Panc1 (cell line): ENCODE data around the gene FAM20B. TPM values are rescaled to one million over a fixed set of nuclear protein-coding genes. Genes with fewer than 3 reads are reported as not detected.

Experiments used
- ATAC-seq: fragments of 200-7000 bp; cut with Tn5 transposase; 2 replicates; pipeline ENCODE4 v1.9.1; 2020; ENCODE audit warnings: mild to moderate bottlenecking, moderate library complexity
- BruUV-seq: library from RNA; stranded (reverse); fragments of 400-500 nt; replicated peaks from 2 replicates; lab custom pipeline; 2021; lab: Mats Ljungman, UMichigan
- CTCF ChIA-PET: fragments of 300-600 bp; sonication (Branson Sonifier 250); formaldehyde crosslinking; loops from one replicate; lab custom pipeline; 2022; ENCODE audit warnings: antibody characterized with exemption; lab: Charles Lee
- POLR2A ChIA-PET: fragments of 300-600 bp; sonication (Branson Sonifier 250); formaldehyde crosslinking; loops from one replicate; lab custom pipeline; 2022; ENCODE audit warnings: antibody characterized with exemption; lab: Charles Lee
- DNase-seq: peaks from one replicate; pipeline ENCODE4 v3.0.0-alpha.2; 2010; ENCODE audit warnings: low read depth, low spot score
- H3K27ac ChIP-seq: 2 replicates; pipeline ENCODE4 v1.5.1; 2011; ENCODE audit warnings: mild to moderate bottlenecking, low read length, inconsistent platforms
- H3K27me3 ChIP-seq: fragments of 200-500 bp; sonication (Bioruptor generic); 2 replicates; pipeline ENCODE4 v1.6.0; 2014; ENCODE audit warnings: low read length, inconsistent platforms; ENCODE audit not compliant: control insufficient read depth, insufficient read depth
- H3K36me3 ChIP-seq: fragments of 200-500 bp; sonication (Bioruptor generic); 2 replicates; pipeline ENCODE4 v1.5.1; 2014; ENCODE audit warnings: inconsistent platforms, mild to moderate bottlenecking, low read length, moderate library complexity; ENCODE audit not compliant: control insufficient read depth, insufficient read depth
- H3K4me1 ChIP-seq: 2 replicates; pipeline ENCODE4 v1.5.1; 2011; ENCODE audit warnings: inconsistent platforms, mild to moderate bottlenecking, low read length, moderate library complexity; ENCODE audit not compliant: control insufficient read depth, insufficient read depth
- H3K4me3 ChIP-seq, 2 experiments: 2 replicates each; pipeline ENCODE4 v1.5.1; 2011 to 2012; ENCODE audit warnings: low read depth in 2 of 2, low read length in 2 of 2, mild to moderate bottlenecking in 2 of 2, inconsistent platforms in 1 of 2, moderate library complexity in 1 of 2
- H3K9me3 ChIP-seq: fragments of 200-500 bp; sonication (Bioruptor generic); 2 replicates; pipeline ENCODE4 v1.5.1; 2014; ENCODE audit warnings: low read depth, mild to moderate bottlenecking, inconsistent platforms, low read length, moderate library complexity; ENCODE audit not compliant: control insufficient read depth, insufficient read depth
- POLR2AphosphoS5 ChIP-seq: IDR thresholded peaks from 2 replicates; pipeline ENCODE4 v1.6.1; 2012; ENCODE audit warnings: mild to moderate bottlenecking, low read depth, low read length, moderate library complexity
- SIN3A ChIP-seq: IDR thresholded peaks from 2 replicates; pipeline ENCODE4 v1.6.1; 2012; ENCODE audit warnings: low read depth, mild to moderate bottlenecking, low read length, moderate library complexity, borderline replicate concordance; ENCODE audit not compliant: insufficient read depth
- TCF7L2 ChIP-seq: IDR thresholded peaks from 2 replicates; pipeline ENCODE4 v1.6.1; 2011; ENCODE audit warnings: mild to moderate bottlenecking, low read depth, low read length, inconsistent platforms
- in situ Hi-C: cut with HindIII; loops from 2 replicates; pipeline ENCODE4 v1.10.0; 2016; ENCODE audit warnings: low sequenced_read_pairs, low pct_unique_long_range_greater_than_20kb
- intact Hi-C: fragments of 100-400 bp; cut with micrococcal nuclease; formaldehyde crosslinking; loops from one replicate; pipeline ENCODE4 v1.10.0; 2022; ENCODE audit not compliant: unreplicated experiment
- total RNA-seq: library from RNA; stranded (reverse); gene quantifications from one replicate; pipeline ENCODE4 v1.2.1, GENCODE V29; 2021; ENCODE audit not compliant: unreplicated experiment
- TF ChIP-seq, protein P1 (sequence below), 2 experiments: IDR thresholded peaks; 2 replicates each; pipeline ENCODE4 v1.6.1; 2011 to 2012; ENCODE audit warnings: low read depth in 2 of 2, control low read depth in 1 of 2, low read length in 1 of 2, mild to moderate bottlenecking in 1 of 2, moderate library complexity in 1 of 2; ENCODE audit not compliant: insufficient read depth in 1 of 2
- TF ChIP-seq, protein P2 (sequence below): fragments of 450-650 bp; IDR thresholded peaks from 2 replicates; pipeline ENCODE4 v1.5.1; 2017; ENCODE audit warnings: mild to moderate bottlenecking

FAM20B gene
- total RNA-seq, 1 experiment from 2014 or later: 49.9 TPM

GRCh38 chr1:179099891-179100290 lies 74.2 kb downstream of the FAM20B start:
- Histone ChIP-seq H3K9me3 (no peaks in the 10 kb centered on the region), H3K4me3 (no peak overlapping the region), H3K27me3 (no peaks in the 10 kb centered on the region), H3K27ac (no peak overlapping the region), H3K36me3 (no peaks in the 10 kb centered on the region), H3K4me1 (no peaks in the 10 kb centered on the region)
- no peak for DNase-seq
- TSS peak; percentile 14 for BruUV-seq
- POLR2A ChIA-PET: no interaction called here
- in situ Hi-C loops: no loop called here
- CTCF ChIA-PET: no interaction called here
- TF ChIP-seq SIN3A (no peak), TCF7L2 (no peak), POLR2AphosphoS5 (no peak)
- TF ChIP-seq, protein P1, sequence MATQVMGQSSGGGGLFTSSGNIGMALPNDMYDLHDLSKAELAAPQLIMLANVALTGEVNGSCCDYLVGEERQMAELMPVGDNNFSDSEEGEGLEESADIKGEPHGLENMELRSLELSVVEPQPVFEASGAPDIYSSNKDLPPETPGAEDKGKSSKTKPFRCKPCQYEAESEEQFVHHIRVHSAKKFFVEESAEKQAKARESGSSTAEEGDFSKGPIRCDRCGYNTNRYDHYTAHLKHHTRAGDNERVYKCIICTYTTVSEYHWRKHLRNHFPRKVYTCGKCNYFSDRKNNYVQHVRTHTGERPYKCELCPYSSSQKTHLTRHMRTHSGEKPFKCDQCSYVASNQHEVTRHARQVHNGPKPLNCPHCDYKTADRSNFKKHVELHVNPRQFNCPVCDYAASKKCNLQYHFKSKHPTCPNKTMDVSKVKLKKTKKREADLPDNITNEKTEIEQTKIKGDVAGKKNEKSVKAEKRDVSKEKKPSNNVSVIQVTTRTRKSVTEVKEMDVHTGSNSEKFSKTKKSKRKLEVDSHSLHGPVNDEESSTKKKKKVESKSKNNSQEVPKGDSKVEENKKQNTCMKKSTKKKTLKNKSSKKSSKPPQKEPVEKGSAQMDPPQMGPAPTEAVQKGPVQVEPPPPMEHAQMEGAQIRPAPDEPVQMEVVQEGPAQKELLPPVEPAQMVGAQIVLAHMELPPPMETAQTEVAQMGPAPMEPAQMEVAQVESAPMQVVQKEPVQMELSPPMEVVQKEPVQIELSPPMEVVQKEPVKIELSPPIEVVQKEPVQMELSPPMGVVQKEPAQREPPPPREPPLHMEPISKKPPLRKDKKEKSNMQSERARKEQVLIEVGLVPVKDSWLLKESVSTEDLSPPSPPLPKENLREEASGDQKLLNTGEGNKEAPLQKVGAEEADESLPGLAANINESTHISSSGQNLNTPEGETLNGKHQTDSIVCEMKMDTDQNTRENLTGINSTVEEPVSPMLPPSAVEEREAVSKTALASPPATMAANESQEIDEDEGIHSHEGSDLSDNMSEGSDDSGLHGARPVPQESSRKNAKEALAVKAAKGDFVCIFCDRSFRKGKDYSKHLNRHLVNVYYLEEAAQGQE (IDR thresholded peaks at IDR 0.05; ENCODE audit: insufficient read depth in 1 of 2, low read depth in 2 of 2, low read length in 1 of 2): no peak
- TF ChIP-seq, protein P2, sequence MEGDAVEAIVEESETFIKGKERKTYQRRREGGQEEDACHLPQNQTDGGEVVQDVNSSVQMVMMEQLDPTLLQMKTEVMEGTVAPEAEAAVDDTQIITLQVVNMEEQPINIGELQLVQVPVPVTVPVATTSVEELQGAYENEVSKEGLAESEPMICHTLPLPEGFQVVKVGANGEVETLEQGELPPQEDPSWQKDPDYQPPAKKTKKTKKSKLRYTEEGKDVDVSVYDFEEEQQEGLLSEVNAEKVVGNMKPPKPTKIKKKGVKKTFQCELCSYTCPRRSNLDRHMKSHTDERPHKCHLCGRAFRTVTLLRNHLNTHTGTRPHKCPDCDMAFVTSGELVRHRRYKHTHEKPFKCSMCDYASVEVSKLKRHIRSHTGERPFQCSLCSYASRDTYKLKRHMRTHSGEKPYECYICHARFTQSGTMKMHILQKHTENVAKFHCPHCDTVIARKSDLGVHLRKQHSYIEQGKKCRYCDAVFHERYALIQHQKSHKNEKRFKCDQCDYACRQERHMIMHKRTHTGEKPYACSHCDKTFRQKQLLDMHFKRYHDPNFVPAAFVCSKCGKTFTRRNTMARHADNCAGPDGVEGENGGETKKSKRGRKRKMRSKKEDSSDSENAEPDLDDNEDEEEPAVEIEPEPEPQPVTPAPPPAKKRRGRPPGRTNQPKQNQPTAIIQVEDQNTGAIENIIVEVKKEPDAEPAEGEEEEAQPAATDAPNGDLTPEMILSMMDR: no peak
- intact Hi-C loops: no loop called here
- no peak for ATAC-seq

- in situ Hi-C loops: no loop called here
- ChIA-PET POLR2A (no interaction called here), CTCF (no interaction called here)
- Histone ChIP-seq H3K36me3 (no peaks in the 10 kb centered on the region), H3K27ac (no peak overlapping the region), H3K9me3 (no peaks in the 10 kb centered on the region), H3K4me1 (no peaks in the 10 kb centered on the region), H3K27me3 (no peaks in the 10 kb centered on the region), H3K4me3 (no peak overlapping the region)
- no peak for TF ChIP-seq SIN3A
- no peak for TF ChIP-seq POLR2AphosphoS5
- TF ChIP-seq, protein P2: no peak
- TF ChIP-seq, protein P1 (IDR thresholded peaks at IDR 0.05; ENCODE audit: insufficient read depth in 1 of 2, low read depth in 2 of 2, low read length in 1 of 2): no peak
- no peak for TF ChIP-seq TCF7L2
- no TSS peak for BruUV-seq
- DNase-seq: no peak
- intact Hi-C loops: no loop called here
- ATAC-seq: no peak
Observed at GRCh38 chr1:179101566-179101965, 75.9 kb downstream of the FAM20B start.
